Activated B cell treated with CpG ODN at 0.5 μM for 24 hours (primary cell): ENCODE measurements around the gene WDR7. TPM values are rescaled to one million over a fixed set of nuclear protein-coding genes. Genes with fewer than 3 reads are reported as not detected.

Experiments used
- ATAC-seq: fragments of 200-7000 bp; cut with Tn5 transposase; one replicate; pipeline ENCODE4 v1.10.0; 2021; ENCODE audit warnings: low read depth, mild to moderate bottlenecking, moderate library complexity
- CTCF ChIA-PET: fragments of 350-600 bp; sonication (Branson Sonifier 250); formaldehyde crosslinking; loops from one replicate; lab custom pipeline; 2021; ENCODE audit warnings: antibody characterized with exemption; lab: Charles Lee
- POLR2A ChIA-PET: fragments of 350-600 bp; sonication (Branson Sonifier 250); formaldehyde crosslinking; loops from one replicate; lab custom pipeline; 2021; ENCODE audit warnings: antibody characterized with exemption; lab: Charles Lee
- DNase-seq: peaks from one replicate; pipeline ENCODE4 v3.0.0; 2022
- H3K27ac Mint-ChIP-seq: one replicate; pipeline ENCODE4 v1.8.0; 2020; ENCODE audit warnings: mixed read lengths
- H3K27me3 Mint-ChIP-seq: one replicate; pipeline ENCODE4 v1.8.0; 2021; ENCODE audit warnings: mixed read lengths
- H3K36me3 Mint-ChIP-seq: one replicate; pipeline ENCODE4 v1.8.0; 2021; ENCODE audit warnings: low read depth, mixed read lengths
- H3K4me1 Mint-ChIP-seq: one replicate; pipeline ENCODE4 v1.8.0; 2021; ENCODE audit warnings: mixed read lengths
- H3K4me3 Mint-ChIP-seq: one replicate; pipeline ENCODE4 v1.8.0; 2020; ENCODE audit warnings: mild to moderate bottlenecking, mixed read lengths
- H3K9me3 Mint-ChIP-seq: one replicate; pipeline ENCODE4 v1.8.0; 2020; ENCODE audit warnings: mixed read lengths
- intact Hi-C: fragments of 100-400 bp; cut with micrococcal nuclease; formaldehyde crosslinking; loops from one replicate; pipeline ENCODE4 v1.15.1; 2024
- total RNA-seq: library from RNA; stranded (reverse); gene quantifications from 2 replicates; pipeline ENCODE4 v1.2.3, GENCODE V29; 2022
- TF ChIP-seq, protein P1 (sequence below): fragments of 200-600 bp; IDR thresholded peaks from one replicate; pipeline ENCODE4 v1.8.0; 2022; ENCODE audit warnings: antibody characterized with exemption, mild to moderate bottlenecking

Gene WDR7
- total RNA-seq, 1 donor from 2014 or later: 33.4 TPM

DNA sequence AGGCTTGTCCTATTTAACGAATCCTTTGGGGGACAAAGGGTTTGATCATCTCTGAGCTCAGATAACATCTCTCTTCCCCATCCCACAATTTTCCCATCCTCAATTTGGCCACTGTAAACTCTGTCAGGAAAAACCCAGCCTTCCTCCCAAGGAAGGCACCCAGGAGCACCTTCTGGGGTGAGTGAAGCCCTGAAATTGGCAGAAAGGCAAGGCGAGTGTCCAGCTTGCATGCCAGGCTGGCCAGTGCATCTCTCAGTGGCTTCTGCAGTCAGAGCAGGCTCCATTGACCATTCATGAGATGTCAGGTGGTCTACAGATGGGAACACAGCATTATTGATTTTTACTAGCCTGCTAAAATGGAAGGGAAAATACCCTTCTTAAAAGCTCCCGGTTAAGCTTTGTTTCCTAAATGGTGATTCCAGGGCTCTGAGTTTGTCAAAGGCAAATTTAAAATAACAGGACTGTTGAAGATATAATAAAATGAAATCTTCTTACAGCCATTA lies 412.5 kb downstream of the WDR7 start:
- intact Hi-C loops: no loop called here
- H3K36me3 Mint-ChIP-seq: no peaks in the 10 kb centered on the region
- no peak overlapping the region for H3K27ac Mint-ChIP-seq
- no peaks in the 10 kb centered on the region for H3K9me3 Mint-ChIP-seq
- ATAC-seq (no peak), DNase-seq (no peak)
- CTCF ChIA-PET: interaction anchor here (1.5 kb wide), 1 partner anchor 12 kb away, joined by 4 read pairs; no protein-coding TSS in a partner anchor
- no peaks in the 10 kb centered on the region for H3K4me1 Mint-ChIP-seq
- peaks cover 42% of the 10 kb centered on the region for H3K27me3 Mint-ChIP-seq
- H3K4me3 Mint-ChIP-seq: no peak overlapping the region
- TF ChIP-seq, protein P1, sequence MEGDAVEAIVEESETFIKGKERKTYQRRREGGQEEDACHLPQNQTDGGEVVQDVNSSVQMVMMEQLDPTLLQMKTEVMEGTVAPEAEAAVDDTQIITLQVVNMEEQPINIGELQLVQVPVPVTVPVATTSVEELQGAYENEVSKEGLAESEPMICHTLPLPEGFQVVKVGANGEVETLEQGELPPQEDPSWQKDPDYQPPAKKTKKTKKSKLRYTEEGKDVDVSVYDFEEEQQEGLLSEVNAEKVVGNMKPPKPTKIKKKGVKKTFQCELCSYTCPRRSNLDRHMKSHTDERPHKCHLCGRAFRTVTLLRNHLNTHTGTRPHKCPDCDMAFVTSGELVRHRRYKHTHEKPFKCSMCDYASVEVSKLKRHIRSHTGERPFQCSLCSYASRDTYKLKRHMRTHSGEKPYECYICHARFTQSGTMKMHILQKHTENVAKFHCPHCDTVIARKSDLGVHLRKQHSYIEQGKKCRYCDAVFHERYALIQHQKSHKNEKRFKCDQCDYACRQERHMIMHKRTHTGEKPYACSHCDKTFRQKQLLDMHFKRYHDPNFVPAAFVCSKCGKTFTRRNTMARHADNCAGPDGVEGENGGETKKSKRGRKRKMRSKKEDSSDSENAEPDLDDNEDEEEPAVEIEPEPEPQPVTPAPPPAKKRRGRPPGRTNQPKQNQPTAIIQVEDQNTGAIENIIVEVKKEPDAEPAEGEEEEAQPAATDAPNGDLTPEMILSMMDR: no peak
- POLR2A ChIA-PET: no interaction called here

DNA sequence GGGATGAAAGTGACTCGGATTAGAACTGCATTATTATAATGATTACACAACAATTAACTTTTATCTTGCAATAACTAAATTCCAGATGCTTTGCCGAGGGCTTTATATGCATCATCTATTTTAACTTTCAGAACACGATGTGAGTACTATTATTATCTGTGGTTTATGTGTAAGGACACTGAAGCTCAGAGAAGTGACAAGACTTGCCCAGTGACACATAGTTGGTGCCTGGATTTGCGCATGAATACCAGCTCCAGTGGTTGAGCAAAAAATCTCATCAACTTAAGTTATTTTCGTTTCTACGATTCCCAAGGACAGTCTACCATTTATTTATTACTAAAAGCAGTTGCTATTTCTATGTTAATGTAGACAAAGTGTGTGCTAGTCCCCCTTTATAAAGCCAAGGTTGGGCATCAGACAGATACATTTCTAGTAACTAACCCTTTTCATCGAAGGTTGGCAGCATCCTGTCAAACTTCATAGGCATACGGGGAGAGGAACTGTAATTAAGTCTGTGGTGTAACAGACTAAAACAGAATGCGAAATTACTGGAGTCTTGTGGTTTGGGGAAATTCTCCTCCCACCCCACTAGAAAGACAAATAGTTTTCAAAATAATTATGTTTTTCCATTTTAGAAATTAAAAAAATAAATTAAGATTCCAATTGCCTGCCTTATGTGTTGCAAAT lies 422.5 kb downstream of the WDR7 start:
- CTCF ChIA-PET: no interaction called here
- no peak overlapping the region for H3K27ac Mint-ChIP-seq
- H3K4me3 Mint-ChIP-seq: no peak overlapping the region
- TF ChIP-seq, protein P1: no peak
- DNase-seq (no peak), ATAC-seq (no peak)
- peaks cover 21% of the 10 kb centered on the region for H3K4me1 Mint-ChIP-seq
- peaks cover 60% of the 10 kb centered on the region for H3K27me3 Mint-ChIP-seq
- POLR2A ChIA-PET: no interaction called here
- H3K36me3 Mint-ChIP-seq: no peaks in the 10 kb centered on the region
- intact Hi-C loops: no loop called here
- H3K9me3 Mint-ChIP-seq: peaks cover 2% of the 10 kb centered on the region

DNA sequence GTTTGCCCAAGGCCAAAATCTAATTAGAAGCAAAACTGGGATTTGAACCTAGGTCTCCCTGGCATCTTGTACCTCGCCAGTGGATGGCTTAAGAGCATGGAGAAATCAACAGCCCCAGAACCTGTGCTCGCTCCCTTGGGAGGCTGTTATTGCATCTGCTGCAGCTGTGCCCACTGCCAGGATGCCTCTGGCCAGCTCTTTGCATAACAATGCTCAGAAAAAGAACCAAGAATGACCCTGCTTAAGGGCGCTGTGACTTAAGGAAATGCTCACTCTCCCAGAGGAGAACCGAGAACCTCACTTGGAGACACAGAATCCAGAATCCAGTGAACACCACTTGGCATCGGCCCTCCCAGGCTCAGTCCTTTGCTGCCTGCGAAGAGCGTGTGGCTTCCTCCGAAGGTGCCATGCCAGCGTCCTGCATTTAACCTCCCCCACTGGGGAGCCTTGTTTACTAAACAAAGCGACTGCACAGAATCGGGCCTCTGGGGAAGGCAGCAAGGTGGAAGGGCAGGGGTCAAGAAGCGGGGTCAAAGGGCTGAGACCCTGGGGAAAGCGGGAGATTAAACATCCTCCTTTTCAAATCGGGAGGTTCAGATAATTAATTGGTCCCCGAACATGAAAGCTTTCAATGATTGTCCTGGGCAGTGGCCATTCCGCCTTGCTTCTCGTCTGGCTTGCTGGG lies 424.7 kb downstream of the WDR7 start:
- ATAC-seq: no peak
- Mint-ChIP-seq H3K4me1 (peaks cover 25% of the 10 kb centered on the region), H3K36me3 (no peaks in the 10 kb centered on the region), H3K4me3 (no peak overlapping the region), H3K27ac (no peak overlapping the region), H3K27me3 (peaks cover 71% of the 10 kb centered on the region), H3K9me3 (peaks cover 10% of the 10 kb centered on the region)
- intact Hi-C loops: loop anchor here (5.0 kb wide), 1 partner anchor 59 kb away; no protein-coding TSS in a partner anchor
- TF ChIP-seq, protein P1: no peak
- ChIA-PET POLR2A (no interaction called here), CTCF (no interaction called here)
- no peak for DNase-seq

DNA sequence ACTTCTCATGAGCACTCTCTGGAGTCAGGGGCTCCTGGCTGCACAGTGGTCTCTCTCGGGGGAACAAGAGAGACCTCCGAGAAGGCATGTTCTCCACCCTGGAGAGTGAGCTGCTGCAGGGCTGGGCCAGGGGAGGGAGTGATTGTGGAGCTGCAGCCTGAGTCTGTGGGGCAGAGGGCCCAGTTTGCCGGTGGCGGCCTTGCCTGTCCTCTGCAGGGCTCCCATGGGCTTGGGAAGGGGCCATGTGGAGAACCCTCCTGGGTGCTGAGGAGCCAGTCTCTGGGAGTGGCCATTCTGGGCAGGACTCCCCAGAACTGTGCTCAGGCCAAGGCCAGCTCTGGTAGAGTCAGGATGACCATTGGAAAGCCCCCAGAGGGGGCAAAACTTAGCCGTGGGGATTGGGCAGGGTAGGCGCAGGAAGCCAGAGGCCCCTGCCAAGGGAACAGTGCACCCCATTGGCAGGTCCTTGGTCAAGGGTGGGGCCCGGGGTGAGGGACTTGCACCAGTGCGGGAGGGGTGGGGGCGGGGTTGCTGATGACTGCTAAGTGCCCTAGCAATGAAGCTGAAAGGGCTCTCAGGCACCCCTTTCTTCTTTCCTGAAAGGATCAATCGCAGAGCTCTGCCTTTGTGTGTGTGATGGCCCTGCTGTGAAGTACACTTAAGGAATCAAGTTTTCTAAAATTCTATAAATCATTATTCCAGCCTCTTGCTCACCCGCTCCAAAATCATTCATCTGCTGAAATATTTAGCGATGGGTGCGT lies 426.0 kb downstream of the WDR7 start:
- Mint-ChIP-seq H3K4me1 (peaks cover 25% of the 10 kb centered on the region), H3K27me3 (peaks cover 67% of the 10 kb centered on the region), H3K4me3 (no peak overlapping the region), H3K36me3 (peaks cover 3% of the 10 kb centered on the region), H3K27ac (no peak overlapping the region), H3K9me3 (peaks cover 8% of the 10 kb centered on the region)
- ChIA-PET CTCF (no interaction called here), POLR2A (no interaction called here)
- ATAC-seq: no peak
- TF ChIP-seq, protein P1: no peak
- DNase-seq: no peak
- intact Hi-C loops: loop anchor here (5.0 kb wide), 1 partner anchor 60 kb away; no protein-coding TSS in a partner anchor
